Effector CD4-positive, alpha-beta T cell (primary cell): Measurements from ENCODE around the gene CLDN16.

Experiments
- DNase-seq: peaks from one replicate; pipeline ENCODE4 v3.0.0-alpha.2; 2020

Gene CLDN16

DNA sequence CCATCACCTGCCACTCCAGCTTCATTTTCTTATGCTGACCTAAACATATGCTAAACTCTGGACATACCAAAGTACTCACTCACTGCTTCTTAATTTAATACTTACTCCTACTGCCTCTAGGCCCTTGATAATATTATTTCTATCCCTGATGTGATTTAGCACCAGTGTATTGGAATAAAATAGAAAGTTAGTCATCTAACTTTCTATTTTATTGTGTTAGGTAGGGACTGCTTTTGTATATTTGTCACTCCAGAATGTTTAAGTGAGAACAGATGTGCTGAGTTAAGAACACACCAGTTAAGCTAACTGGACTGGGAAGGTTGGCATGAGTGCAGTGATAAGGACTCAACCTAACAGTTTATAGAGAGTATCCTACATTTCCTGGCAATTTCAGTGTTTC lies 6.5 kb upstream of the CLDN16 start:
- no peak for DNase-seq

DNA sequence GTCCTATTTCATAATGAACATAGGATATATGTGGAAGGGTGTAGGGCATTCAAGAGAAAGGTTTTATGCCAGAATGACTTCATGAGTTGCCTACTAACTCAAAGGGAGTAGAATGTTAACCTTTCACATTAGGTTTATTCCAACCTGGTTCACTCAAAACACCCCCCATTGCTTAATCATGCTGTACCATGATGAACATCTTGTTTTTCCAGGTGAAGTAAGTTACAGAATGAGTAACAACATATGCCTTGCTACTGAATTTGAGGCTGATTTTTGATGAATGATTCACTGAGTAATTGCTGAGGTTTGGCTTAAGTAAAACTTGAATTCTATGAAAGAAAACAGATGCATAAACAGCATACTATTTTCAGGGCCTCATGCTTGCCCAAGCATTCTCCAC lies 5.9 kb upstream of the CLDN16 start:
- DNase-seq, result no peak

DNA sequence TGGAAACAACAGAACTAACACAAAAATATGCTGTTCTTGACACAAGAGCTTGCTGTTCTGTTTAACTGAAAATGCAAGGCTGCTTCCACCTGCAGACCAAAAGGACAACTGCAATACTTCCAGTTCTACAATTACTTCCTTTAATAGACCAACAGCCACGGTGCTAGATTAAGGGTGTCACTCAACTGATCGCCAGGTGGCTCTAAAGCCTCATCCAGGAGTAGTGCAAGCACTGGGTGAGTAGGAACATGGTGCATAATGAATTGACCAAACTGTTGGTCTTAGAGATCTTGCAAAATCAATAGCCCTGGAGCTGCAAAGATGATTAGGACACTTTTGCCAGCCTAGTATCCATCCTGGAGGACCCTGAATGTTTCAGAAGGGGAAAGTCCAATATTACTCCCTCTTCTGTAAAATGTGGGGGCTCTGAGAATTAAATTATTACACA lies 3.6 kb upstream of the CLDN16 start:
- DNase-seq, result no peak

DNA sequence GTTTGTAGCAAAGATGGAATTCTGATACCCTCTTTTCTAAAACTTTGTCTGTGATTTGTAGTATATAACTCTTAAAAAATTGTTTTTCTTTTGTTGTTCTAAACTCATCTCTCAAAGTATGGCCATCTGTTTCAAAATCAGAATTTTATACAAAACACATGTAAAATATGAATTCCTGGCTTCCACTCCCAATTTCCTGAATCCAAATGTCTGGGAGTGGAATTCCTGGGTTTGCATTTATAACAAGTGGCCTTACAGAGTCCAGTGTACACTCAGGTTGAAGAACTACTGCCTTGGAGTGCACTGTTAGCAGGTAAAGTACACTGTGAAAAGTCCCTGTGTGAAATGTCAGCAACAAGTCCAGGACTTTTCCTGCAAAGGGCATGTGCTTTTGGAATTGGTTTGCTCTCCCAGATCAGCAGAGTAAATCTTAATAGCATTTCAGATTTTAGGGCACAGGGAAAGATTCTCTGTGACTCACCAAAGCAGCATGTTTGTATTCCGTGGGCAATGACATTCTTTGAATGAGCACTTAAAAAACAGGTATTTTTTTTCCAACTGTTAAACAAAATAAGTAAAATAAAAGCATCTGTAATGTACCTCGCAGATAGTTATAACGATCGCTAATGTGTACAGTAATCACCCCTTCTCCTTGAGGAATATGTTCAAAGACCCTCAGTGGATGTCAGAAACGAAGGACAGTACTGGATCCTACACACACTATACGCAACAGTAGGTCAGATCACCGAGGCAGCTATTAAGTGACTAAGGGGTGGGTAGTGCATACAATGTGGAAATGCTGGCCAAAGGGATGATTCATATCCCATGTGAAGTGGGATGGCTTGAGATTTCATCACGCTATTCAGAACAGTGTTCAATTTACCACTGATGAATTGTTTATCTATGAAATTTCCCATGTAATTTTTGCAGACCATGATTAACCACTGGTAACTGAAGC lies 2.0 kb upstream of the CLDN16 start:
- DNase-seq, result no peak

DNA sequence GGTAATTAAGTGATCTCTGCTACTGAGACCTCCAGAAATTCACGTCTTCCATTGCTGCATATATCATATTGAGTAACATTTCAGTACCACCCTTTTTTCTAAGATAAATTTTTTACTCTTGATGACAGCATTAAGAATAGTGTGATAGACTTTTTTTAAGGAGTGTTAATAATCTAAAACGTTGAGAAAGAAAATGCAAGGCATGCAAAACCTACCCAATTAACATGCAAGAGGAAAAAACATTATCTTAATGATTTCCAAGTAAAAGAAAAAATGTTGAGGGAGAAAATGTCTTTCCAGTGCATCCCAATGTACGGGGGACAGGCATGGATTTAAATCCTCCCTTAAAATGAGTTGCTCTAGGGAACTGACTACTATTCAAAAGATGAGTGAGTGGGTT lies 740 bp downstream of the CLDN16 start:
- DNase-seq, result no peak

DNA sequence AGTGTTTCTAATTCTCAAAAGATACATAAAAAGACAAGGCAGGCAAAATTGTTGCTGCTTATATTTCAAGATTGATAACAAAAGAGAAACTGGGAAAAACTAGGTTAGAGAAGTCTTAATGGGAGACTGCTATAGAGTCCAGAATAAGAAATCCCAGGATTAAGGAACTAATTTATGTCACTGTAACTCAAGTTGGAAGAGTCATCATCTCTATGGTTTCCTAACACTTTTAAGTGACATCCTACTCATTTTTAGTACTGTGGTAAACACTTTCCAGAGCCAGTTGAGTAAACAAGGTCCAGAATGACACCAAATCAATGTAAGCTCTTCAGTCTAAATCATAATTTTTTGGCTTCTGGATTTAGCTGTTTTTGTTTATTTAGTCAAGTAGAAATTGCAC lies 8.0 kb downstream of the CLDN16 start:
- DNase-seq, result no peak

DNA sequence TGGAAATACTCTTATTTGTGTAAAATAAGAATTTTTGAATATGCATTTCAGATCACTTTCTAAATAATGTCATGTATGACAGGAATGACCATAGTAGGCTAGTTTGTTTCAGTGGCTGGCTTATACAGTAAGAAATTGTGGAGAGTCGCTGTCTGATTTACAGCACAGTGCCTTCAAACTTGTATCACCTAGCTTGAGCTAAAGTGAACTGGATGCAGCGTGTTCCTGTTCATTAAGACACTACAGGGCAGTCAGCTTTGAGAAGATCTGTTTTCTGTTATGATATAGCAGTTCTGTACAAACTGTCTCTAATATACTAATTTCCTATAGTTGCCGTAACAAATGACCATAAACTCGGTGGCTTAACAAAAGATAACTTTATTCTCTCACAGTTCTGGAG lies 9.9 kb downstream of the CLDN16 start:
- DNase-seq, result no peak

DNA sequence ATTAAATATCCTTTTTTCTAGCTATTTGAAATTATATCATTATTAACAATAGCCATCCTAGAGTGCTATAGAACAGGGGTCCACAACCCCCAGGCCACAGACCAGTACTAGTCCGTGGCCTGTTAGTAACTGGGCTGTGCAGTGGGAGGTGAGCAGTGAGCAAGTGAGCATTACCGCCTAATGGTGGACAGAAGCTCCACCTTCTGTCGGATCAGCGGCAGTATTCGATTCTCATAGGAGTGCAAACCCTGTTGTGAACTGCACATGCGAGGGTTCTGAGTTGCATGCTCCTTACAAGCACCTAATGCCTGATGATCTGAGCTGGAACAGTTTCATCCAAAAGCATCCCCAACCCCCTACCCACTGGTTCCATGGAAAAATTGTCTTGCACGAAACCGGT lies 11.7 kb downstream of the CLDN16 start:
- DNase-seq, result no peak

DNA sequence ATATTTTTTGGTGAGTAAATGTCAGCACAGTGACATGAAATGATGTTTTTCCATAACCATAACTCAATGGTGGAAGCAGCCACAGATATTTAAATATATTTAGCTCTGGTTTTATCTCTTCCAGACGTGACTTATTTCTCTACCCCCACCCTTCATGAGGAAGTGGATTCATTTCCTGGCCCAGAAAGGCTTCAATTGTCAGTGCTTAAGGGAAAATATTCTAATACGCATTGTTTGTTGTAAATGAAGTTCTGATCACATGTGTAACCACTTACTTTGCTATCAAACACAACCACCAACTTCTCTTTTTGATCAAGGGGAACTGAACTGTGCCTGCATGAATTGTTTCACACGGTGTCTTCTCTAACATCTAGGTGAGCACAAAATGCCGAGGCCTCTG lies 14.0 kb downstream of the CLDN16 start:
- DNase-seq, result no peak

DNA sequence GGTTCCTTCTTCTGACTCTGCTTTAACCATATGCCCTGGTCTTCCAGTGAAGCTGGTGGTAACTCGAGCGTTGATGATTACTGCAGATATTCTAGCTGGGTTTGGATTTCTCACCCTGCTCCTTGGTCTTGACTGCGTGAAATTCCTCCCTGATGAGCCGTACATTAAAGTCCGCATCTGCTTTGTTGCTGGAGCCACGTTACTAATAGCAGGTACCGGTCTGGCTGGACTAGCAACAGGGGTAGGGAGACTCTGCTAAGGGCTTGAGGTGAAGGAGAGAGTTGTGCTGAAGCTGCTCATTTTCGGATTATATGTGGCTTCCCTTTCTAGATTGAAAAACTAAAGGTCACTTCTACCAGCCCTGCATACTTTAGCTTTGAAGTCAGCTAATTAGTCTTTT lies 16.8 kb downstream of the CLDN16 start:
- no peak for DNase-seq

DNA sequence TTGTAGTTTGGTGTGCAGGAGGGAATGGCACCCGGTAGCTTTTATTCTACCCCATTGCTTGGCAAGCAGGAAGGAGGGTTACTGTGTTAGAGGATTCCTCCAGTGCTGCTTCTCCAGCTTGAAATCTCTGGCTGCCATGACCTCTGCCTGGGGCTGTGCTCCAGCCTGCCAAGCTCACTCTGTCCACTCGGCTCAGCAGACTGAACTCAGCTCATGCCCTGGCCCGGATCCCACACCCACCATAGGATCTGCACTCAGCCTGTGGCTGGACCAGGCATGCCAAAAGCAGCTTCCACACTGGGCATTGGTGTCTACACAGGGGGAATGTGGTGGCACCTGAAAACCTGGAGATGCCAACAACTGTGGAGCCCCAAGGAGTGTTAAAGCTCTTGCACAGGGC lies 26.3 kb downstream of the CLDN16 start:
- no peak for DNase-seq

DNA sequence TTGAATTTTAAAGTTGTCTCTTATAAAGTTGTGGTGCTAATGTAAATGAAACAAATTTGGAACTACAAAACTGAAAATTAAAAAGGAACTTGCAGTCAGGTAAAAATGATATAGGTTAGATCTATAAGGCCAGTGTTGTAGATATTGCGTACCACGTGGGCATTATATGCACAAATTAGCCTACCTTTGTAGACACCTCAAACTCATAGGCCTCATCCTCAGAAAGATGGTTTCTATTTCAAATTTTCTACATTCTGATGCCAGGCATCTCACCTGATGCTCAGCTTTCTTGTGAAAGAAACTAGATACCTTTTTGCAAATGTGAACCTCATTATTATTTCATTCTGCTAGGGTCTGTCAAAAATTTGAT lies 36.1 kb downstream of the CLDN16 start:
- DNase-seq, result no peak

DNA sequence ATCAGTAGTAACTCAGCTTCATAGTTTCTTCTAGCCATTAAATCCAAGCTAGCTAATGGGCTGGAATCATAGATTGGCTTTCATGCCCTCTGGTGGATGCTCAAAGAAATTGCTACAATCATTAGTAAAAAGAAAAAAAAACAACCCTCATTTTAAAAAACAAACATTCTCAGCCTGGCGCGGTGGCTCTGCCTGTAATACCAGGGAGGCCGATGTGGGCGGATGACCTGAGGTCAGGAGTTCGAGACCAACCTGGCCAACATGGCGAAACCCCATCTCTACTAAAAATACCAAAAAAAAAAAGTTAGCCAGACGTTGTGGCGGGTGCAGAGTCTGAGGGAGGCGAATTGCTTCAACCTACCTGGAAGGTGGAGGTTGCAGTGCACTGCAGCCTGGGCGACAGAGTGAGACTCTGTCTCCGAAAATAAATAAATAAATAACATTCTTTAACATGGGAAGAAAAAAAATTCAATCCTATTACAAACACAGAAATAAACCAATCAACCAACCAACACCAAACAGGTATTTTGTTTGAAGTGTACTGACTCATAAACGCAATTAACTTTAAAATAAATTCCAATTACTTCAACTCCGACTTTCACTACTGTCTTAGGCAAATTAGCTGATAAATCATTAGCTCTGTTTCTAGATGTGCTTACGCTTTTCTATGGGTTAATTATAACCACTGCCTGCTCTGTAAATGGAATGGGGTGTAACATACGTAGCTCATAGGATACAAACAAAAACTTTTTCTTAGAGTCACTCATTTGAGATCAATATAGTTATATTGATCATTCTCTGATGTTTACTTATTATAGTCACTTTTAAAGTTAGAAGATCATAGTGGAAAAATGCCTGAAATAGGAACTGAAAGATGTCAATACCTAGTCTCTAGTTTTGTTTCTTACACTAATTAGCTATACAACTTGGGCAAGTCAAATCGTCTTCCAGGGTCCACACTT lies 36.8 kb downstream of the CLDN16 start:
- DNase-seq, result no peak

DNA sequence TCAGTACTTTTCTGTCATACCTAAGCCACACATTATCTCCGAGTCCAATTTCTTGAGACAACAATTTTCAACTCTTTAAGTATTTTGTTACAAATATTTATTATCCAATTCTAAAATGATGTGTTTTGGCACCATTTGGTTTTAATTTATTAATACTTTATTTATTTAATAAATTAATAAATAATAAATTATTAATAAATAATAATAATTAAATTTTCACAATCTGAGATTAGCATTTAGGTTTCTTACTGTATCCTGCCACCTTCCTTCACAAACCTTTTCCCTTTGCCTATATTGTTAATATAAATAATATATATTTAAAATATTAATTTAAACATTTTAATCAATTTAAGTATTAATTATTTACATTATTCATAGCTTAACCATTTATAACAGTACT lies 37.9 kb downstream of the CLDN16 start:
- no peak for DNase-seq

DNA sequence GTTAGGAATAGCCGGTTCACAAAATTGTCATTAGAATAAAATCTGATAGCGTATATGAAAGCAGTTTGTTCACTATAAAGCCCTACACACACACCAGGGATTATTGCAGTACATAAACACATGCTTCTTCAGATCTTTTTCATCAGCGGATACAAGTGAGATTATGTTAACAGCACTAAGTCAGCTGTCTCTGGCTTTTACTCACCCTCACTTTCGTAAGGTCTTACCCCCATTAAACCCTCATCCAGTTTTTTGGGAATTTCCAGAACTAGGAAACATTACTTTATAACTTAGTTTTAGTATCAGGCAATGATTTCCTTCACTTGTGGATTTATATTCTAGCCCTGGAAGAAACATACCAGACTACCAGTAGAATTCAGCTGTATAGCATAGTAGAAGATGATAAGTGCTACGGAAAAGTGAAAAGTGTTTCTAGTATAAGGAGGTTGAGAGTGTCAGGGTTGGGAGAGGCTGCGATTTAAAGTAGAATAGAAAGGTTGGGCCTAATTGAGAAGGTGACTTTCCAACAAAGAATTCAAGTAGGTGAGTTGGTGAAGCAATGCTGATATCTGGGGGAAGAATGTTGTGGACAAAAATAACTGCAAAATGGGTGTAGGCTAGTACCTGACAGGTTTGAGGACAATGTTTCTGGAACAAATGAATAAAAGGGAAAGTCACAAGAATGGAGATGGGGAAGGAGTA lies 39.0 kb downstream of the CLDN16 start:
- DNase-seq, result no peak

DNA sequence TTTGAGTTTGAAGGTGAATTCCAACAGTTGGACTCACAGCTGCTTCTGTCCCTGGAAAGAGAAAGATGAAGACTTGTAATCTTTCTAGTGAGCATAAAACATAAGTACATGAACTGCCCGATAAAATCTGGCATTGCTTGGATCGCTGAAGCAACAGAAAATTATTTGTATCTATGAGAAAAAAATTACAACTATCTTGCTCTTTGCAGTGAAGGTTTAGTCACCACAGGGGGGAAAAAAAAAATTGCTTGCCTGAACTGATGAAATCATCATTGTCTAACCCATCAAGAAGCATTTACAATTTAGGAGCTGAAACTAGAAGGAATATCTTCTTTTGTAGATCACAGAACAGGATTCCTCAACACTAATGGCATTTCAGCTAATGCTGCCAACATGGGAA lies 41.7 kb downstream of the CLDN16 start:
- DNase-seq, result no peak

DNA sequence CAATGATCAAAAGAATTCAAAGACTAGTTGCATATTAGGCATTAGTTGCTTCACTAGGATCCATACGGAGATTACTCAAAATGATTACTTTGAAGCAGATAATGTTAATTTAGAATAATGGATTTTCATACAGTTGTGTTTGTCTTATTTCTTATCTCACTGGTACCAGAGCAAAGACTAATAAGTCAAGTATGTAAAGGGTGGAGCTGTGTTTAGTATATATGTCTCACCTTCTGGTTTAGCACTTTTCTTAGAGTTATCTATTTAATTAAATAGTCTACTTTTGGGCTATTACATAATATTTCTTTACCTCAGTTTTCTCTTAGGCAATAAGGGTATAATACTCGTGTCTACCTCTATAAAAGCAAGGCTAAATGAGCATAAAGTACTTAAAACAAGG lies 42.9 kb downstream of the CLDN16 start:
- DNase-seq, result no peak

DNA sequence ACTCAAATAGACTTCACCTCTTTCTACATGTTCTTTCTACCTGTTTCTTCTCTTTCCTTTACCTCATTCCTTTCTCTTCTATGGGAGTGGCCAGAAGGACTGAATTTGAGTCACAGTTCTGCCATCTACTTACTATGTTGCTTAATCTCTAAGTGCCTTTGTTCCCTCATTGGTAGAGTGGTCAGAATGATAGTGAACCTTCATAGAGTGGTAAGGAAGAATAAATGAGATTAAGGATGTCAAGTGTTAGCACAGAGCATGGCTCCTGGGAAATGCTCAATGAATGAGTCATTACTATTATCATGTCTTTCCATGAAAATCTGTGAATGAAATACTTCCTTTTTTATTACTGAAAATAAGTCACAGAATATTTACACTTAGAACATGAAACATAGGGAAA lies 44.3 kb downstream of the CLDN16 start:
- DNase-seq, result no peak

DNA sequence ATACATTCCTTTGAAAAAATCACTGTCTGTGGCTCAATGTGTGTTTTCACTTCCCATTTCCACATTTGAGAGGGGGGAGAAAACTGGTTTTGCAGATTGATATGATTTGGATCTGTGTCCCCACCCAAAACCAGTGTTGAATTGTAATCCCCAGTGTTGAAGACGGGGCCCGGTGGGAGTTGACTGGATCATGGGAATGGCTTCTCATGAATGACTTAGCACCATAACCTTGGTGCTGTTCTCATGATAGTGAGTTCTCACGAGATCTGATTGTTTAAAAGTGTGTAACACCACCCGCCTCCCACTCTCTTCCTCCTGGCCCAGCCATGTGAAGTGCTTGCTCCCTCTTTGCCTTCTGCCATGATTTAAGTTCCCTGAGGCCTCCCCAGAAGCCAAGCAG lies 45.7 kb downstream of the CLDN16 start:
- DNase-seq, result no peak

DNA sequence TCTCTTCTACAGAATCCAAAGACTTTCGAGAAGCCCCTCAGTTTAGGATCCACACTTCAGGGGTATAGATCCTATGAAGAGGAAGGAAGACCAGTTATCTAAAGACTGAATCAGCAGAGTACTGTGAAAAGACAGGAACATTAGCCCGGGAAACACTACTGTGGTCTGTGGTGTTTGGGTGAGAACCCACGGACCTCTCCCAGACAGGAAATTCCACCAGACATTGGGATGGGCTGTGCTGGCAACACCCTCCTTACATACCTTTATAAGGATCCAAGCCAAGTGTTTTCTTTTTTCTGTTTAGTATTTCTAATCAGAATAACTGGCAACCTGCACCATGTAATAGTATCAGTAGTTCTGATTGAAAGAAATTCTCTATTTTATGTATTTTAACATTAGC lies 47.7 kb downstream of the CLDN16 start:
- no peak for DNase-seq

DNA sequence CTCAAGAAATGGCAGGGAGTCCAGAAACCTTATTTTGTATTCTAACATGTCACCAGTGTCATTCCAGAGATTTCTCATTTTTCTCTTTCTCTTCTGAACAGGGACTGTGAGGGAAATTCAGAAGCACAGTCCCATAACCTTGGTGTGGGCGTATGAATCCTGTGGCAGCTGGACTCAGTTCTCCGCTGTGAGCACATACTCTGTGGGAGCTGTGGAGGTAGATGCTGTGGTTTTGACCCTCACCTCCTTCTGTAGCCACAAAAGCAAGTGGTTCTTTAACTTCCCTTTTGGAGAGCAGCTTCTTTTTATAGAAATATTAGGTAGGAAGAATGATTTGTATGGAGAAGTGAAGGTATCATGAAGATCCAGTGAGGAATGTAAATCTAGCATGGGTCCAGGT lies 48.4 kb downstream of the CLDN16 start:
- no peak for DNase-seq

DNA sequence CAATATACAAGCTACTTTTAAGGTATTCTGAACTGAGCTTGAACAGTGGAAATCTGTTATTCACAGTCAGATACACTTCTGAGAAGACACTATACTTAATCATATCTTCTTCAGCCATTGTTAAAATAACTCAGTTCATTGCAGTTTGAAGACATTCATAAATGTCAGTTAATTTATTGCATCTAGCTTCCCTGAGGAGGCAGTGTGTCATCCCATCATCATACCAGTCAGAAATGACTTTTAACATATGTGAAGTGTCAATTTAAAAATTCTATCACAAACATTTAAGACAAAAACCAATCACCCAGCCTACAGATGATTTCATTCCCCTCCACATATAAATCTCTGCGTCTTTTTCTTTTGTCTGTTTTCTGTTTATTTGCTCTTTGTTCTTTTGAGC lies 54.3 kb downstream of the CLDN16 start:
- no peak for DNase-seq

DNA sequence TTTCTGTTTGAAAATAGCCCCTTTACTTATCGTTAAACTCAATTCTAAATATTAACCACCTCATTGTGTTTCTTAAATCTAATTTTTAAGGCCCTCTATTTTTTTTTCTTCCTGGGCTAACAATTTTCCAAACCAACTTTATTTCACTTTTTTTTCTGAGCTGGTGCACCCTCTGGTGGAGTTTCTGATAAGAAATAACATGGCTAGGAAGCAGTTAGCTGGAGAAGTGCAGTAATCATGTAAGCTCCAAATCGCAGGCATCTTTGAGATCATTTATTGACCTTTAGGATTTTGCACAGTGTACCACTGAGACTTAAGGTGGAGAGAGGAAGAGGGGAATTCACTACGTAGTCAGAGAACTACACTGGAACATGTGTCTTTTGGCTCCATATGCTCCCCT lies 55.3 kb downstream of the CLDN16 start:
- DNase-seq, result no peak
